ENCODE data around the gene STXBP4. TPM values are rescaled to one million over a fixed set of nuclear protein-coding genes. Genes with fewer than 3 reads are reported as not detected.
A peak's percentile ranks its signal among the peaks of the same experiment; 100 is the strongest.

The STXBP4 gene
- total RNA-seq, result 1 to 10 TPM; 6.1 to 7.4 TPM
- total RNA-seq, result 18.9 to 19.9 reads per million in 2 donors

- H3K4me3 Mint-ChIP-seq, result no peak within 1 kb of the TSS
- H3K9me3 ChIP-seq (ENCODE audit: control insufficient read depth, low read length, poor library complexity, severe bottlenecking), result no peaks in the 10 kb centered on the region
- DNase-seq, result peak; percentile 85 to 95 (median 93)
These were observed at the start of gene STXBP4, which contains the start of gene COX11 for GRCh38 chr17:54968262-54968987. Gene STXBP4 (plus strand): TSS chr17:54968765. CDS start chr17:54986220, 17,455 bp downstream. Gene COX11 (minus strand): TSS chr17:54968654. CDS start chr17:54968646, 8 bp downstream.

GRCh38 chr17:54919425-54919824, 49.1 kb upstream of the STXBP4 start:
- peaks cover under 1% of the 10 kb centered on the region for H3K27me3 Mint-ChIP-seq
- no peaks in the 10 kb centered on the region for H3K36me3 Mint-ChIP-seq (ENCODE audit: low read depth)
- H3K4me3 Mint-ChIP-seq, result no peak overlapping the region
- no peaks in the 10 kb centered on the region for H3K4me1 Mint-ChIP-seq
- H3K9me3 ChIP-seq (ENCODE audit: control insufficient read depth, low read length, poor library complexity, severe bottlenecking), result no peaks in the 10 kb centered on the region
- no peak for DNase-seq
- no peak for ATAC-seq
- no peak overlapping the region for H3K27ac Mint-ChIP-seq

More at GRCh38 chr17:54968262-54968987, at the start of gene STXBP4, which contains the start of gene COX11:
- ATAC-seq, result peak; percentile 97
- H3K36me3 Mint-ChIP-seq (ENCODE audit: low read depth), result no peaks in the 10 kb centered on the region
- H3K27ac Mint-ChIP-seq, result no peak within 1 kb of the TSS
- H3K4me1 Mint-ChIP-seq, result peaks cover 22% of the 10 kb centered on the region
- H3K27me3 Mint-ChIP-seq, result no peaks in the 10 kb centered on the region

GRCh38 chr17:54920819-54921218, 47.7 kb upstream of the STXBP4 start:
- Mint-ChIP-seq H3K4me1 (no peaks in the 10 kb centered on the region), H3K4me3 (no peak overlapping the region), H3K27me3 (peaks cover 9% of the 10 kb centered on the region), H3K27ac (no peak overlapping the region), H3K36me3 (ENCODE audit: low read depth) (no peaks in the 10 kb centered on the region)
- DNase-seq (no peak), ATAC-seq (no peak)
- H3K9me3 ChIP-seq (ENCODE audit: control insufficient read depth, low read length, poor library complexity, severe bottlenecking), result no peaks in the 10 kb centered on the region

- ATAC-seq (no peak), DNase-seq (no peak)
- no peak overlapping the region for H3K4me3 Mint-ChIP-seq
- peaks cover 27% of the 10 kb centered on the region for H3K27me3 Mint-ChIP-seq
- no peaks in the 10 kb centered on the region for H3K9me3 ChIP-seq (ENCODE audit: control insufficient read depth, low read length, poor library complexity, severe bottlenecking)
- peaks cover 2% of the 10 kb centered on the region for H3K4me1 Mint-ChIP-seq
- H3K27ac Mint-ChIP-seq, result no peak overlapping the region
- H3K36me3 Mint-ChIP-seq (ENCODE audit: low read depth), result no peaks in the 10 kb centered on the region
These were observed 44.2 kb upstream of the STXBP4 start for GRCh38 chr17:54924405-54924804.

GRCh38 chr17:54927525-54927924, 41.0 kb upstream of the STXBP4 start:
- no peak overlapping the region for H3K4me3 Mint-ChIP-seq
- no peak overlapping the region for H3K27ac Mint-ChIP-seq
- peaks cover 40% of the 10 kb centered on the region for H3K27me3 Mint-ChIP-seq

GRCh38 chr17:54932711-54933110, 35.9 kb upstream of the STXBP4 start:
- no peak for DNase-seq
- H3K27ac Mint-ChIP-seq, result no peak overlapping the region
- no peaks in the 10 kb centered on the region for H3K36me3 Mint-ChIP-seq (ENCODE audit: low read depth)
- no peak overlapping the region for H3K4me3 Mint-ChIP-seq
- no peaks in the 10 kb centered on the region for H3K9me3 ChIP-seq (ENCODE audit: control insufficient read depth, low read length, poor library complexity, severe bottlenecking)
- H3K4me1 Mint-ChIP-seq, result peaks cover 2% of the 10 kb centered on the region
- no peak for ATAC-seq
- H3K27me3 Mint-ChIP-seq, result peaks cover 43% of the 10 kb centered on the region

More at GRCh38 chr17:54927525-54927924, 41.0 kb upstream of the STXBP4 start:
- peaks cover 2% of the 10 kb centered on the region for H3K4me1 Mint-ChIP-seq
- H3K36me3 Mint-ChIP-seq (ENCODE audit: low read depth), result no peaks in the 10 kb centered on the region
- DNase-seq (no peak), ATAC-seq (no peak)
- no peaks in the 10 kb centered on the region for H3K9me3 ChIP-seq (ENCODE audit: control insufficient read depth, low read length, poor library complexity, severe bottlenecking)

- Mint-ChIP-seq H3K4me1 (peaks cover under 1% of the 10 kb centered on the region), H3K27ac (no peak overlapping the region), H3K27me3 (peaks cover 35% of the 10 kb centered on the region), H3K4me3 (no peak overlapping the region), H3K36me3 (ENCODE audit: low read depth) (no peaks in the 10 kb centered on the region)
- DNase-seq (no peak), ATAC-seq (no peak)
- H3K9me3 ChIP-seq (ENCODE audit: control insufficient read depth, low read length, poor library complexity, severe bottlenecking), result no peaks in the 10 kb centered on the region
These were observed 34.6 kb upstream of the STXBP4 start for GRCh38 chr17:54933921-54934320.

GRCh38 chr17:54935471-54935870, 33.1 kb upstream of the STXBP4 start:
- no peak for ATAC-seq

GRCh38 chr17:54937018-54937417, 31.5 kb upstream of the STXBP4 start:
- Mint-ChIP-seq H3K4me3 (no peak overlapping the region), H3K27ac (no peak overlapping the region), H3K27me3 (peaks cover 22% of the 10 kb centered on the region), H3K36me3 (ENCODE audit: low read depth) (no peaks in the 10 kb centered on the region), H3K4me1 (no peaks in the 10 kb centered on the region)
- ATAC-seq, result no peak
- DNase-seq, result no peak
- H3K9me3 ChIP-seq (ENCODE audit: control insufficient read depth, low read length, poor library complexity, severe bottlenecking), result no peaks in the 10 kb centered on the region

More at GRCh38 chr17:54935471-54935870, 33.1 kb upstream of the STXBP4 start:
- no peak for DNase-seq
- Mint-ChIP-seq H3K4me3 (no peak overlapping the region), H3K36me3 (ENCODE audit: low read depth) (no peaks in the 10 kb centered on the region), H3K27ac (no peak overlapping the region), H3K27me3 (peaks cover 26% of the 10 kb centered on the region), H3K4me1 (no peaks in the 10 kb centered on the region)
- H3K9me3 ChIP-seq (ENCODE audit: control insufficient read depth, low read length, poor library complexity, severe bottlenecking), result no peaks in the 10 kb centered on the region

- peaks cover 21% of the 10 kb centered on the region for H3K27me3 Mint-ChIP-seq
These were observed 31.1 kb upstream of the STXBP4 start for GRCh38 chr17:54937426-54937825.

GRCh38 chr17:54941285-54941684, 27.3 kb upstream of the STXBP4 start:
- Mint-ChIP-seq H3K36me3 (ENCODE audit: low read depth) (no peaks in the 10 kb centered on the region), H3K27me3 (peaks cover 8% of the 10 kb centered on the region), H3K27ac (no peak overlapping the region), H3K4me1 (no peaks in the 10 kb centered on the region), H3K4me3 (no peak overlapping the region)
- DNase-seq (no peak), ATAC-seq (no peak)
- H3K9me3 ChIP-seq (ENCODE audit: control insufficient read depth, low read length, poor library complexity, severe bottlenecking), result no peaks in the 10 kb centered on the region

More at GRCh38 chr17:54937426-54937825, 31.1 kb upstream of the STXBP4 start:
- Mint-ChIP-seq H3K27ac (no peak overlapping the region), H3K36me3 (ENCODE audit: low read depth) (no peaks in the 10 kb centered on the region), H3K4me1 (no peaks in the 10 kb centered on the region), H3K4me3 (no peak overlapping the region)
- DNase-seq, result no peak
- no peak for ATAC-seq
- no peaks in the 10 kb centered on the region for H3K9me3 ChIP-seq (ENCODE audit: control insufficient read depth, low read length, poor library complexity, severe bottlenecking)

GRCh38 chr17:54944796-54945195, 23.8 kb upstream of the STXBP4 start:
- Mint-ChIP-seq H3K36me3 (ENCODE audit: low read depth) (peaks cover 3% of the 10 kb centered on the region), H3K27ac (peak overlapping the region; percentile 32), H3K4me1 (no peaks in the 10 kb centered on the region), H3K4me3 (no peak overlapping the region), H3K27me3 (peaks cover 14% of the 10 kb centered on the region)
- no peaks in the 10 kb centered on the region for H3K9me3 ChIP-seq (ENCODE audit: control insufficient read depth, low read length, poor library complexity, severe bottlenecking)
- ATAC-seq (no peak), DNase-seq (no peak)

GRCh38 chr17:54945231-54945630, 23.3 kb upstream of the STXBP4 start:
- H3K36me3 Mint-ChIP-seq (ENCODE audit: low read depth), result peaks cover 3% of the 10 kb centered on the region
- no peak overlapping the region for H3K27ac Mint-ChIP-seq
- DNase-seq (no peak), ATAC-seq (no peak)
- H3K4me3 Mint-ChIP-seq, result no peak overlapping the region
- no peaks in the 10 kb centered on the region for H3K9me3 ChIP-seq (ENCODE audit: control insufficient read depth, low read length, poor library complexity, severe bottlenecking)
- no peaks in the 10 kb centered on the region for H3K4me1 Mint-ChIP-seq
- peaks cover 14% of the 10 kb centered on the region for H3K27me3 Mint-ChIP-seq

- DNase-seq, result no peak
- Mint-ChIP-seq H3K27ac (no peak overlapping the region), H3K4me1 (no peaks in the 10 kb centered on the region), H3K27me3 (peaks cover 14% of the 10 kb centered on the region), H3K36me3 (ENCODE audit: low read depth) (peaks cover 3% of the 10 kb centered on the region), H3K4me3 (no peak overlapping the region)
- no peak for ATAC-seq
- no peaks in the 10 kb centered on the region for H3K9me3 ChIP-seq (ENCODE audit: control insufficient read depth, low read length, poor library complexity, severe bottlenecking)
These were observed 22.9 kb upstream of the STXBP4 start for GRCh38 chr17:54945671-54946070.

Measured in T-helper 17 cell (primary cell).